Ureter (tissue), 1 donor: ENCODE measurements around the gene AGBL4. TPM values are rescaled to one million over a fixed set of nuclear protein-coding genes. Genes with fewer than 3 reads are reported as not detected.

Experiments used
- DNase-seq: peaks from one replicate; pipeline ENCODE4 v3.0.0-alpha.2; 2020; ENCODE audit warnings: low spot score
- total RNA-seq: library from RNA; stranded (reverse); gene quantifications from one replicate; pipeline ENCODE4 v1.2.4, GENCODE V29; 2023
- donor health status: DM: yes; HTN: yes; CAD: no.

The AGBL4 gene
- total RNA-seq, 1 donor from 2014 or later: 0.21 TPM

- no peak for DNase-seq
Measured at GRCh38 chr1:49185450-49185980, 838.2 kb downstream of the AGBL4 start.

GRCh38 chr1:49183489-49183888 is 840.3 kb downstream of the AGBL4 start:
- no peak for DNase-seq

- DNase-seq: no peak
Measured at GRCh38 chr1:49181033-49181432, 842.7 kb downstream of the AGBL4 start.

GRCh38 chr1:49171941-49172593 is 851.7 kb downstream of the AGBL4 start:
- no peak for DNase-seq

- no peak for DNase-seq
Measured at GRCh38 chr1:49166031-49166430, 857.7 kb downstream of the AGBL4 start.

- DNase-seq: no peak
Measured at GRCh38 chr1:49163031-49163430, 860.7 kb downstream of the AGBL4 start.

GRCh38 chr1:49160677-49161076 is 863.1 kb downstream of the AGBL4 start:
- no peak for DNase-seq

GRCh38 chr1:49136738-49137251 is 887.0 kb downstream of the AGBL4 start:
- no peak for DNase-seq

- no peak for DNase-seq
Measured at GRCh38 chr1:49125746-49126145, 898.0 kb downstream of the AGBL4 start.

GRCh38 chr1:49111931-49112330 is 911.8 kb downstream of the AGBL4 start:
- no peak for DNase-seq

GRCh38 chr1:49106445-49106844 is 917.3 kb downstream of the AGBL4 start:
- DNase-seq: no peak

GRCh38 chr1:49104575-49104974 is 919.2 kb downstream of the AGBL4 start:
- no peak for DNase-seq

GRCh38 chr1:49102752-49103151 is 921.0 kb downstream of the AGBL4 start:
- no peak for DNase-seq

GRCh38 chr1:49098866-49099265 is 924.9 kb downstream of the AGBL4 start:
- DNase-seq: no peak

GRCh38 chr1:49086327-49086726 is 937.4 kb downstream of the AGBL4 start:
- no peak for DNase-seq

- no peak for DNase-seq
Measured at GRCh38 chr1:49085079-49085478, 938.7 kb downstream of the AGBL4 start.

- DNase-seq: no peak
Measured at GRCh38 chr1:49060766-49061165, 963.0 kb downstream of the AGBL4 start.

- DNase-seq: no peak
Measured at GRCh38 chr1:49059087-49059486, 964.7 kb downstream of the AGBL4 start.

GRCh38 chr1:49052102-49052501 is 971.7 kb downstream of the AGBL4 start:
- no peak for DNase-seq

GRCh38 chr1:49051647-49052046 is 972.1 kb downstream of the AGBL4 start:
- no peak for DNase-seq

- no peak for DNase-seq
Measured at GRCh38 chr1:49050041-49050440, 973.7 kb downstream of the AGBL4 start.

GRCh38 chr1:49048188-49048587 is 975.6 kb downstream of the AGBL4 start:
- DNase-seq: no peak

- no peak for DNase-seq
Measured at GRCh38 chr1:49046305-49046704, 977.4 kb downstream of the AGBL4 start.

- no peak for DNase-seq
Measured at GRCh38 chr1:49045371-49045770, 978.4 kb downstream of the AGBL4 start.
